ENCODE measurements around the gene FOXO6.
"Not testable (repeated sequence)": the region's sequence is repeated elsewhere in the genome, so short reads cannot be mapped to it uniquely, and the experiment has no call there.

FOXO6 gene

DNA sequence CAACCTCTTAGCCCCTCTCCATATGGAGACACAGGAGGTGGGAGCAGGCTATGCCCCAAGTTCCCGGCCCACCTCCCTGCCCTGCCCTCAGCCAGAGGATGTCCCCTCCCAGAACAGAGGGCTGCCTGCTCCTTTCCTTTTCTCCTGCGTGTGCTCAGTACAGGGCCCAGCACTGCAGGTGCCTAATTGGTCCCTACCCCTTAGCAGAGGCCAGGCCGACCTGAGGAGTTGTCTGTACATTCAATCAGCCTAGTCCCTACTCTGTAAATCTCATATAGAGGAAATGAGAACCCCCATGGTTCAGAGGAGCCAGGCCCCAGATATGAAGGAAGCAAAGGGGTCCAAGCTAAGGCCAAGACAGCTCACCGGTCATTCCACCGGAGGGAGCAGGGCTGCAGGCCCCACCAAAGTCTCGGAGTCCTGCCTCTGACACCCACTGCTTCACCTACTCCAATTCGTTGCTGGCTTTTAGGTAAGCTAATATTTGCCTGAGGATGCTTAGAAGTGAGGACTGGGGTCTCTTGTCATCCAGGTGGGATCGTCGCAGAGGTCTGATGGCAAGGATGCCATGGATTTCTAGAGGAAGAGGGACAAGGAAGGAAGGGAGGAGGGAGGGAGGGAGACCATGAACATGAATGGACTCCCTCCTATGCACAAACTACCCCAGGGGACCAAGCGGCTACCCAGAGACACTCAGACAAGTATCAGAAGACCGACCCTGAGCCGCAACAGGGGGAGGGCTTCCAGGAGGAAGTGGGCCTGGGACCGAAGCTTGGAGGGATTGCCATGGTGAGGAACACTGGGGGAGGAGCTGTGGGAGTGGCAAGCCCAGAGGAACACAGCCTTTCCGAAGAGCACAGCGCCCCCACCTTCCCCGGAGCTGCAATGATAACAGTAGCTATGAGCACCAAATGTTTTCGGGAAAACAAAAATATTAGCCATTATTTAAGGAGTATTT lies 30.4 kb upstream of the FOXO6 start:
- Histone ChIP-seq H3K27ac (ENCODE audit: low read length) (no peak overlapping the region), H3K4me1 (ENCODE audit: control insufficient read depth in 1 of 2, insufficient read depth in 2 of 2, low read length in 2 of 2) (no peaks in the 10 kb centered on the region), H3K9me3 (ENCODE audit: control insufficient read depth in 1 of 2, low read length in 2 of 2) (peaks cover 0 to 6% of the 10 kb centered on the region in 2 donors), H3K36me3 (ENCODE audit: control insufficient read depth in 1 of 2, insufficient read depth in 2 of 2, low read length in 2 of 2) (no peaks in the 10 kb centered on the region), H3K4me3 (ENCODE audit: low read depth in 1 of 2, low read length in 2 of 2) (no peak overlapping the region), H3K27me3 (ENCODE audit: low read depth, low read length) (no peaks in the 10 kb centered on the region)

DNA sequence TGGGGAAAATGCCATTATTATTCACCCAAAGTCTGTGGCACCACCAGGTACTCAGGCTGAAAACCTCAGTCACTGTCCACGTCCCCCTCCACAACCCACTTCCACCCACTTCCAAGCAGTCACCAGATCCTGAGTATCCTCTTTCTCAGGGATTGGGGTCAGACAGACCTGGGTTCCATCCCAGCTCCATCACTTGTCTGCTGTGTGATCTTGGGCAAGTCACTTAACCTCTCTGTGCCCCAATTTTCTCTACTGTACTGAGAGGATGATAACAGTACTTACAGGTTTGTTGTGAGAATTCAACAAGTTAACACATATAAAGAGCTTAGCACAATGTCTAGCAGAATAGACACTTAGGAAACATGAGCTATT lies 29.7 kb upstream of the FOXO6 start:
- Histone ChIP-seq H3K9me3 (ENCODE audit: control insufficient read depth in 1 of 2, low read length in 2 of 2) (peaks cover 0 to 6% of the 10 kb centered on the region in 2 donors), H3K36me3 (ENCODE audit: control insufficient read depth in 1 of 2, insufficient read depth in 2 of 2, low read length in 2 of 2) (no peaks in the 10 kb centered on the region), H3K27ac (ENCODE audit: low read length) (no peak overlapping the region), H3K4me1 (ENCODE audit: control insufficient read depth in 1 of 2, insufficient read depth in 2 of 2, low read length in 2 of 2) (no peaks in the 10 kb centered on the region), H3K27me3 (ENCODE audit: low read depth, low read length) (no peaks in the 10 kb centered on the region), H3K4me3 (ENCODE audit: low read depth in 1 of 2, low read length in 2 of 2) (no peak overlapping the region)

DNA sequence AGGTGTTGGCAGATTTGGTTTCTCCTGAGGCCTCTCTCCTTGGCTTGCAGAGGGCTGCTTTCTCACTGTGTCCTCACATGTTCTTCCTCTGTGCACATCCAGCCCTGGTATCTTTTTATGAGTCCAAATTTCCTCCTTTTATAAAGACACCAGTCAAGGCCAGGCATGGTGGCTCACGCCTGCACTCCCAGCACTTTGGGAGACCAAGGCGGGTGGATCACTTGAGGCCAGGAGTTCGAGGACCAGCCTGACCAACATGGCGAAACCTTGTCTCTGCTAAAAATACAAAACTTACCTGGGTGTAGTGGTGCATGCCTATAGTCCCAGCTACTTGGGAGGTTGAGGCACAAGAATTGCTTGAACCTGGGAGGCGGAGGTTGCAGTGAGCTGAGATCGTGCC lies 29.1 kb upstream of the FOXO6 start:
- H3K4me1 ChIP-seq (ENCODE audit: control insufficient read depth in 1 of 2, insufficient read depth in 2 of 2, low read length in 2 of 2); H3K27me3 ChIP-seq (ENCODE audit: low read depth, low read length); H3K4me3 ChIP-seq (ENCODE audit: low read depth in 1 of 2, low read length in 2 of 2); H3K9me3 ChIP-seq (ENCODE audit: control insufficient read depth in 1 of 2, low read length in 2 of 2); H3K27ac ChIP-seq (ENCODE audit: low read length); H3K36me3 ChIP-seq (ENCODE audit: control insufficient read depth in 1 of 2, insufficient read depth in 2 of 2, low read length in 2 of 2): not testable (repeated sequence)

- H3K36me3 ChIP-seq (ENCODE audit: control insufficient read depth in 1 of 2, insufficient read depth in 2 of 2, low read length in 2 of 2) = no peaks in the 10 kb centered on the region
- no peaks in the 10 kb centered on the region for H3K4me1 ChIP-seq (ENCODE audit: control insufficient read depth in 1 of 2, insufficient read depth in 2 of 2, low read length in 2 of 2)
- H3K27me3 ChIP-seq (ENCODE audit: low read depth, low read length) = no peaks in the 10 kb centered on the region
- H3K4me3 ChIP-seq (ENCODE audit: low read depth in 1 of 2, low read length in 2 of 2) = no peak overlapping the region
- peaks cover 0 to 6% of the 10 kb centered on the region in 2 donors for H3K9me3 ChIP-seq (ENCODE audit: control insufficient read depth in 1 of 2, low read length in 2 of 2)
- H3K27ac ChIP-seq (ENCODE audit: low read length) = no peak overlapping the region
Observed at GRCh38 chr1:41333146-41333784, 28.0 kb upstream of the FOXO6 start.

- Histone ChIP-seq H3K27me3 (ENCODE audit: low read depth, low read length) (no peaks in the 10 kb centered on the region), H3K4me3 (ENCODE audit: low read depth in 1 of 2, low read length in 2 of 2) (no peak overlapping the region), H3K9me3 (ENCODE audit: control insufficient read depth in 1 of 2, low read length in 2 of 2) (peaks cover 0 to 3% of the 10 kb centered on the region in 2 donors), H3K4me1 (ENCODE audit: control insufficient read depth in 1 of 2, insufficient read depth in 2 of 2, low read length in 2 of 2) (peaks cover 0 to 5% of the 10 kb centered on the region in 2 donors), H3K36me3 (ENCODE audit: control insufficient read depth in 1 of 2, insufficient read depth in 2 of 2, low read length in 2 of 2) (no peaks in the 10 kb centered on the region), H3K27ac (ENCODE audit: low read length) (no peak overlapping the region)
Observed at GRCh38 chr1:41338820-41339219, 22.4 kb upstream of the FOXO6 start.

- Histone ChIP-seq H3K4me3 (ENCODE audit: low read depth in 1 of 2, low read length in 2 of 2) (no peak overlapping the region), H3K27ac (ENCODE audit: low read length) (no peak overlapping the region), H3K4me1 (ENCODE audit: control insufficient read depth in 1 of 2, insufficient read depth in 2 of 2, low read length in 2 of 2) (peaks cover 0 to 5% of the 10 kb centered on the region in 2 donors), H3K27me3 (ENCODE audit: low read depth, low read length) (no peaks in the 10 kb centered on the region), H3K9me3 (ENCODE audit: control insufficient read depth in 1 of 2, low read length in 2 of 2) (no peaks in the 10 kb centered on the region), H3K36me3 (ENCODE audit: control insufficient read depth in 1 of 2, insufficient read depth in 2 of 2, low read length in 2 of 2) (no peaks in the 10 kb centered on the region)
Observed at GRCh38 chr1:41340655-41341364, 20.4 kb upstream of the FOXO6 start.

- H3K36me3 ChIP-seq (ENCODE audit: control insufficient read depth in 1 of 2, insufficient read depth in 2 of 2, low read length in 2 of 2) = no peaks in the 10 kb centered on the region
- no peak overlapping the region for H3K4me3 ChIP-seq (ENCODE audit: low read depth in 1 of 2, low read length in 2 of 2)
- H3K4me1 ChIP-seq (ENCODE audit: control insufficient read depth in 1 of 2, insufficient read depth in 2 of 2, low read length in 2 of 2) = peaks cover 0 to 5% of the 10 kb centered on the region in 2 donors
- H3K27ac ChIP-seq (ENCODE audit: low read length) = no peak overlapping the region
- H3K27me3 ChIP-seq (ENCODE audit: low read depth, low read length) = no peaks in the 10 kb centered on the region
- no peaks in the 10 kb centered on the region for H3K9me3 ChIP-seq (ENCODE audit: control insufficient read depth in 1 of 2, low read length in 2 of 2)
Observed at GRCh38 chr1:41341365-41341683, 19.9 kb upstream of the FOXO6 start.

DNA sequence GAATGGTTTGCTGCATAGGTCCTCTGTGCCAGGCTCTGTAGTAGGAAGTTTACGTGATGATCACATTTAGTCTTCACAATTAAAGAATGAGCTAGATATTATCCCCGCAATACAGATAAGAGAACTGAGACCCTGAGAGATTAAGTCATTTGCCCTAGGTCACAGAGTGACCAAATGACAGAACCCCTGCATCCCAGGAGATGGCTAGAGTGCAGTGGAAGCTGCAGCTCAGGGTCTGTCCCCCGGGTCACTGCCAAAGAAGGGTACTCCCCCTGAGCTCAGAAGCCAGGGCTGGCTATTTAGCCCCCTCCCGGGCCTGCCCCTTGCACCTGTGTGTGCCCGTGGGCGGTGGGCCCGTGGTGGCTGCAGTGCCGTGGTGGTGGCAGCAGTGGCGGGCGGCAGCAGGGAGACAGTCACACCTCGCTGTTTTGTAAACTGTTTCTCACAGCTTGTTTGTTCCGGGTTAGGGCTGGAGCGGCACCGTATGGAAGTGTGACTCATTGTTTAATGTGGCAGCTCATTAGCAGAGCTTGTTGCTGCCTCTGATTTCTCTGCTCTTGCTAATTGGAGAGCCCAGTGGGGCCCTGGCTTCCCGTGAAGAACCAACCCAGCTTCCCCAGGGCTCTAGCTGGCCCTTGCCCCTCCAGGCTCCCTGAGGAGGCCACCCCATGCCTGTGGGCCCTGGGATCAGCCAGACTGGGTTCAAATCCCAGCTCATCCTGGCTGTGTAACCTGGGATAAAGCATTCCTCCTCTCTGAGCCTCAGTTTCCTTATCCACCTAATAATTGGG lies 19.3 kb upstream of the FOXO6 start:
- no peak overlapping the region for H3K27ac ChIP-seq (ENCODE audit: low read length)

DNA sequence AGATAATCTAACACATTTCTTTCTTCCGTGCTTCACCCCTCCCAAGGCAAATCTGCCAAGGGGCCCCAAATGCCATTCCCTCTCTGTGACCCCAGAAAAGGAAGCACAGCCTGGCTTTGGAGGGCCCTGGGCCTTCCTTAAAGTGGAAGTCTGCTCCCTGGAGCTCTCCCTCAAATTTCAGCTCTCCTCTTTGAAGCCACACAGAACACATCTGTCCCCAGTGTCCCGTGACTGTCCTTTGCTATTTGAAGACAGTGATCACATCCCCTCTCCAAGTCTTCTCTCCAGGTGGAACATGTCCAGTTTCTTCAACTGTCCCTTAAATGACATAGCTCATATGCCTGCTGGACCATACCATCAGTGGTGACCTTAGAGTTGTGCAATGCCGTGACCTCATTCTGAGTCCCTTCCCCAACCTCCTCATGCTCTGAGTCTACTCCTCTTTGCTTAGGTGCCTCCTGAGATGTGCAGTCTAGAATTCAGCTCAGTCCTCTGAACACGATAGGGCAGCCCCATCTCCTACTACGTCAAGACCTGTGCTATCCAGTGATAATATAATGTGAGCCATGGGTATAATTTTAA lies 18.4 kb upstream of the FOXO6 start:
- H3K27me3 ChIP-seq (ENCODE audit: low read depth, low read length) = no peaks in the 10 kb centered on the region
- no peaks in the 10 kb centered on the region for H3K9me3 ChIP-seq (ENCODE audit: control insufficient read depth in 1 of 2, low read length in 2 of 2)
- no peak overlapping the region for H3K4me3 ChIP-seq (ENCODE audit: low read depth in 1 of 2, low read length in 2 of 2)
- H3K27ac ChIP-seq (ENCODE audit: low read length) = no peak overlapping the region
- H3K36me3 ChIP-seq (ENCODE audit: control insufficient read depth in 1 of 2, insufficient read depth in 2 of 2, low read length in 2 of 2) = no peaks in the 10 kb centered on the region
- H3K4me1 ChIP-seq (ENCODE audit: control insufficient read depth in 1 of 2, insufficient read depth in 2 of 2, low read length in 2 of 2) = peaks cover 0 to 5% of the 10 kb centered on the region in 2 donors

More for the DNA sequence above, 19.3 kb upstream of the FOXO6 start:
- Histone ChIP-seq H3K36me3 (ENCODE audit: control insufficient read depth in 1 of 2, insufficient read depth in 2 of 2, low read length in 2 of 2) (no peaks in the 10 kb centered on the region), H3K4me1 (ENCODE audit: control insufficient read depth in 1 of 2, insufficient read depth in 2 of 2, low read length in 2 of 2) (peaks cover 0 to 5% of the 10 kb centered on the region in 2 donors), H3K27me3 (ENCODE audit: low read depth, low read length) (no peaks in the 10 kb centered on the region), H3K9me3 (ENCODE audit: control insufficient read depth in 1 of 2, low read length in 2 of 2) (no peaks in the 10 kb centered on the region), H3K4me3 (ENCODE audit: low read depth in 1 of 2, low read length in 2 of 2) (no peak overlapping the region)

GRCh38 chr1:41343790-41344699 lies 17.2 kb upstream of the FOXO6 start:
- Histone ChIP-seq H3K4me1 (ENCODE audit: control insufficient read depth in 1 of 2, insufficient read depth in 2 of 2, low read length in 2 of 2) (peaks cover 0 to 5% of the 10 kb centered on the region in 2 donors), H3K27ac (ENCODE audit: low read length) (no peak overlapping the region), H3K9me3 (ENCODE audit: control insufficient read depth in 1 of 2, low read length in 2 of 2) (no peaks in the 10 kb centered on the region), H3K36me3 (ENCODE audit: control insufficient read depth in 1 of 2, insufficient read depth in 2 of 2, low read length in 2 of 2) (no peaks in the 10 kb centered on the region), H3K27me3 (ENCODE audit: low read depth, low read length) (no peaks in the 10 kb centered on the region), H3K4me3 (ENCODE audit: low read depth in 1 of 2, low read length in 2 of 2) (no peak overlapping the region)
